Neural crest cell (in vitro differentiated cells): ENCODE data around the gene CSF1. TPM values are rescaled to one million over a fixed set of nuclear protein-coding genes. Genes with fewer than 3 reads are reported as not detected.

Experiments used
- DNase-seq: peaks from one replicate; pipeline ENCODE4 v3.0.0; 2021; ENCODE audit warnings: low read depth, mixed read lengths, low spot score
- H3K27ac Mint-ChIP-seq: one replicate; pipeline ENCODE4 v1.8.0; 2021; ENCODE audit warnings: mild to moderate bottlenecking, mixed read lengths; ENCODE audit not compliant: unreplicated experiment
- H3K27me3 Mint-ChIP-seq: 2 replicates; pipeline ENCODE4 v1.8.0; 2021; ENCODE audit warnings: low read depth, mild to moderate bottlenecking, mixed read lengths
- H3K36me3 Mint-ChIP-seq: 2 replicates; pipeline ENCODE4 v1.8.0; 2021; ENCODE audit warnings: low read depth, mild to moderate bottlenecking, mixed read lengths
- H3K4me1 Mint-ChIP-seq: 2 replicates; pipeline ENCODE4 v1.8.0; 2021; ENCODE audit warnings: mixed read lengths
- H3K4me3 Mint-ChIP-seq: one replicate; pipeline ENCODE4 v1.8.0; 2021; ENCODE audit warnings: mild to moderate bottlenecking, mixed read lengths
- H3K9me3 Mint-ChIP-seq: 2 replicates; pipeline ENCODE4 v1.8.0; 2021; ENCODE audit warnings: mixed read lengths
- CTCF ChIP-seq: fragments of 200-600 bp; sonication (generic); conservative IDR thresholded peaks from 2 replicates; pipeline ENCODE4 v1.5.0; 2021; ENCODE audit warnings: antibody characterized with exemption, mild to moderate bottlenecking
- total RNA-seq: library from RNA; stranded (reverse); gene quantifications from 2 replicates; pipeline ENCODE4 v1.2.1, GENCODE V29; 2021

The CSF1 gene
- total RNA-seq, 1 donor from 2014 or later: 17.9 TPM

DNA sequence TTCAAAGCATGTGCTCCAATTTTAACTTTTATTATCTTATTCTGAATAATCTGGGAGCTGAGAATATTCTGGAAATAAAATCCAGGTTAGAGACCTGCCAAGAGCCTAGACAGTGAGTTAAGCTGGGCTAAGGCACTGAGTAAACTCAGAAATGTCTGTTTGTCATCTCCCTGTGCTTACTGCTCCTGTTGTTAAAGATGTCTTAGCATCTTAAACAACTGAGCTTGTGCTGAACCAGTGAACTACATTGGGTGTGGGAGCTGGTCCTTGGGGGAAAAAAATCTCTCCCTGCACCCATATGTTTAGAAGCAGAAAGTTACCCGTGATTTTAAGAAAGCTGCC, 49.0 kb downstream of the CSF1 start:
- no peak for TF ChIP-seq CTCF
- Mint-ChIP-seq H3K4me3 (no peak overlapping the region), H3K4me1 (peaks cover 21% of the 10 kb centered on the region), H3K9me3 (no peaks in the 10 kb centered on the region), H3K27ac (no peak overlapping the region), H3K27me3 (no peaks in the 10 kb centered on the region), H3K36me3 (no peaks in the 10 kb centered on the region)
- no peak for DNase-seq

GRCh38 chr1:109959974-109960744, 49.5 kb downstream of the CSF1 start:
- H3K36me3 Mint-ChIP-seq: no peaks in the 10 kb centered on the region
- H3K4me1 Mint-ChIP-seq: peaks cover 21% of the 10 kb centered on the region
- no peaks in the 10 kb centered on the region for H3K27me3 Mint-ChIP-seq
- peaks cover 3% of the 10 kb centered on the region for H3K9me3 Mint-ChIP-seq
- H3K4me3 Mint-ChIP-seq: peak overlapping the region; percentile 5
- H3K27ac Mint-ChIP-seq: peak overlapping the region; percentile 37
- no peak for DNase-seq
- peak; percentile 51 for TF ChIP-seq CTCF

GRCh38 chr1:109960745-109961094, 50.1 kb downstream of the CSF1 start:
- peaks cover 21% of the 10 kb centered on the region for H3K4me1 Mint-ChIP-seq
- no peaks in the 10 kb centered on the region for H3K27me3 Mint-ChIP-seq
- H3K27ac Mint-ChIP-seq: no peak overlapping the region
- peaks cover 7% of the 10 kb centered on the region for H3K9me3 Mint-ChIP-seq
- no peaks in the 10 kb centered on the region for H3K36me3 Mint-ChIP-seq
- no peak for TF ChIP-seq CTCF
- no peak for DNase-seq
- H3K4me3 Mint-ChIP-seq: no peak overlapping the region

DNA sequence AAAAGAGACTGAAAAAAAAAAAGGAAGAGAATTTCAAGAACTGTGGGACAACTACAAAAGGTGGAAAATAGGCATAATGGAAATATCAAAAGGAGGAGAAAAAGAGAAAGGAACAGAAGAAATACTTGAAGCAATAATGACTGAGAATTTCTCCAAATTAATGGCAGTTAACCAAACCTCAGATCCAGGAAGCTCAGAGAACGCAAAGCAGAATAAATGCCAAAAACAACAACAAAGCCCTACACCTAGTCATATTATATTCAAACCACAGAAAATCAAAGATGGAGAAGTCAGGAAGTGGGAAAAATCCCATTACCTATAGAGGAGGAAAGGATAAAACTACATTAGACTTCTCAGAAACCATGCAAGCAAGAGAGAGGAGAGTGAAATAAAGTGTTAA, 53.2 kb downstream of the CSF1 start:
- TF ChIP-seq CTCF: no peak
- no peaks in the 10 kb centered on the region for H3K36me3 Mint-ChIP-seq
- H3K27me3 Mint-ChIP-seq: no peaks in the 10 kb centered on the region
- no peak for DNase-seq
- H3K4me3 Mint-ChIP-seq: no peak overlapping the region
- no peak overlapping the region for H3K27ac Mint-ChIP-seq
- peaks cover 7% of the 10 kb centered on the region for H3K9me3 Mint-ChIP-seq
- peaks cover 21% of the 10 kb centered on the region for H3K4me1 Mint-ChIP-seq

GRCh38 chr1:109969146-109969829, 58.6 kb downstream of the CSF1 start:
- TF ChIP-seq CTCF: no peak
- H3K36me3 Mint-ChIP-seq: no peaks in the 10 kb centered on the region
- DNase-seq: no peak
- no peak overlapping the region for H3K4me3 Mint-ChIP-seq
- no peaks in the 10 kb centered on the region for H3K27me3 Mint-ChIP-seq
- H3K9me3 Mint-ChIP-seq: peaks cover 7% of the 10 kb centered on the region
- no peaks in the 10 kb centered on the region for H3K4me1 Mint-ChIP-seq
- H3K27ac Mint-ChIP-seq: no peak overlapping the region
